Right hindlimb (tissue), 1 donor: ENCODE measurements around the gene LDB1.

ENCODE experiments used
- DNase-seq: peaks from one replicate; pipeline ENCODE4 v3.0.0-alpha.2; 2018

Gene LDB1

DNA sequence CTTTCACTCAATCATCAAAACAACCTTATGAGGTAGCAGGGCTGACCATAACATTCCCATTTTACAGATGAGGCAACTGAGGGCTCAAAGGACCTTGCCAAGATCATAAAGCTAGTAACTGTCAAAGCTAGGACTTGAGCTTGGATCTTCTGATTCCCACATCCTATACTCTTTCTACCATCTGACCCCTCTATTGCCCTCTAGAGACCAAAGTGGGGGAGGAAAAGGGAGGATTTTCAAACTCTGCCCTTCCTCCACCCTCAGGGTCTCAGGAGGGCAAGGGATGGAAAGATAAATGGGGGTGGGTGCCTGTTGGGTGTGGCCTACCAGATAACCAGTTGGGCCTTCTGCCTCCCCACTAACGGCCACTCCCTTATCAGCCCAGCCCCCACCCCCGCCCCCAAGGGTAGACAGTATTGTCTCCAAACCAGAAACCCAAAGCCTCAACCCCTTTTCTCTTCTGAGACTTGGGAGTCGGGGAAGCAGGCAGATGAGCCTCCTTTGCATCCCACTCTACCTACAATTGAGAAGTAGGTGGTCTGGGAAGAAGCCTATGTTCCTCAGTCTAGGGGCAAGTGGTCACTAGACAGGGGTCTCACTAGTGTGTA is 7.9 kb downstream of the LDB1 start:
- DNase-seq = no peak

DNA sequence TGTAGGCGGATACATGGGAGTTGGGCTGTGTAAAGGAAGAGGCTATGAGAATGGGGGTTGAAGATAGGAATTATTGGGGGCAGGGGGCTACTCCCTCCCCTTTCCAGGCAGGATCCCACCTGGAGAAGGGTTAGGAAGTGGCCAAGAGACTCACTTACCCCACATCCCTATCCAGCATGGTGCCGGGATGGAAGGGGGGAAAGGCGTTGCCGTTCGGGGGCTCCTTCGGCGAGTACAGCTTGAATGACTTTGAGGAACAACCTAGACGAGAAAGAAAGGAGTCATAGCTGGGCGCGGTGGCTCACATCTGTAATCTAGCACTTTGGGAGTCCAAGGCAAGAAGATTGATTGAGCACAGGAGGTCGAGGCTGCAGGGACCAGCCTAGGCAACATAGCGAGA is 8.9 kb downstream of the LDB1 start:
- DNase-seq = no peak

DNA sequence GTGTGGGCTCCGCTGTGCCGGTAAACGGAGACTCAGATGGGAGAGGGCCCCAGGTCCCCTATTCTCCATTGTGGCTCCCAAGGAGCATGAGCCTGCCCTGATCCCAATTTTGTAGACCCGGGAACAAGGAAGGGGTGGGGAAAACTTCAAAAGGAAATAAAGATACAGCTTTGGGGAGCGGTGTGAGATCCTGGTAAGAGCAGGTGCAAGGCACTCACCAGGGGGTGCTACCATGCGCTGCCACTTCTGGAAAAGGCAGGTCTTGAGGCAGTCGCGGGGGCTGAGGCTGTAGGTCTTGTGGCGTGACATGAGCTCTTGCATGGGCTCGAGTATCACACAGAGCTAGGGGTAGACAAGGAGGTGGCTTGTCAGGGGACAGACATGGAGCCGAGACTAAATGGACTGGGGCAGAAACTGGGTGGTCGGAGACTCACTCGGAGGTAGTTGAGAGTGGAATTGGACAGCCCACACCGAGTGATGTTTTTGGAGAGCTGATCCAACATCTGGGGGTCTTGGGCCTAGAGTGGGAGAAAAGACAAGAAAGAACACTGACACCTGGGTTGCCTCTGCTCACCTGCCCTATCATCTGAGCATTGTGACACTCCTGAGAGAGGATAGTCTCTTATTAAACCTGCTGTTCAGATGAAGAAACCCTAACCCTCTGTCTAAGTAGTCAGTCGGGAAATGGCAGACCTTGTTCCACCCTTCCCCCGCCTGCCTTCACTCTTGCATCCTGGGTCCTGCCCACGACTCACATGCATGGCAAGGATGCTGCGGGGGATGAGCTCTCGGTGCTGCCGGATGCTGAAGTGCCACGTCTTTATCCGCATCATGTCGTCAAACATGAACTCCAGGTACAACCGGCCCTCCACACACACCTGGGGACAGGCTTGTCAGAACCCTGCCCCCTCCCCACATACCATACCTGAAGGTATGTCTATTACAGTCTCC is 10.7 kb downstream of the LDB1 start:
- no peak for DNase-seq

DNA sequence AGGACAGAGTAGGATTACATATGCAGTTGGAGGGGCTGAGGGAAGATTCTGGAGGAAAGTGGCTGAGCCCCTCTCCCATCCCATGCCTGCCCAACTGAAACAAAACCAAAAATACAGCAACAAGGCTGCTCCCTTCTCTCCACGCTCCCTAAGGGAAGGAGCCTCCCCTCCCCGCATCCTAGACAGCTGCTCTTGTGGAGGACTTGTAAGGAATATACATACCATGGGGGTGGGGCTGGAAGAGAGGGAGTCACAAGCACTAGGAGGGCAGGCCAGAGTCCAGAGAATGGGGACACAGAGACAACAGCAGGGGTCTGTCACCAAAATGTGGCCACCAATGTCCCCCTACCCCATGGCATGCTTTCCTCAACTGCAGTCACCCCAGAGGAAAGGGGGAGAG is 13.2 kb downstream of the LDB1 start:
- no peak for DNase-seq

DNA sequence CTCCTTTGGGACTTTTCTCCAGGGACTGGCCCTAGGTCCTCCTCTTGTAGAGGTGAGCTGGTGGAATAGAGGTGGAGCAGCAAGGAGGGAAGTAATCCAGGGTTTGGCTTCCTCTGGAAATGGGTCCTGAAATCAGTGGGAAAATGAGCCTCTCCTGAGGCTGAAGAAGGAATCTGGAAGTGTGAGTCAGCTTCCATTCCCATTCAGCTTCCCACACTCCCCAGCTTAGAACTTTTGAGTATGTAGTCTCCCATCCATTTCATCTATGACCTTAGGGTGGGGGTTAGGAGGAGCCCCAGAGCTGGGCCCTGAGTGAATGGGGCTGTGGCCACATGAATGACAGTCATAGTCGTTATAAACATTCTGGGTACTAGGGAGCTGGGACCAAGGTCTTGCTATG is 17.7 kb downstream of the LDB1 start:
- DNase-seq = no peak

DNA sequence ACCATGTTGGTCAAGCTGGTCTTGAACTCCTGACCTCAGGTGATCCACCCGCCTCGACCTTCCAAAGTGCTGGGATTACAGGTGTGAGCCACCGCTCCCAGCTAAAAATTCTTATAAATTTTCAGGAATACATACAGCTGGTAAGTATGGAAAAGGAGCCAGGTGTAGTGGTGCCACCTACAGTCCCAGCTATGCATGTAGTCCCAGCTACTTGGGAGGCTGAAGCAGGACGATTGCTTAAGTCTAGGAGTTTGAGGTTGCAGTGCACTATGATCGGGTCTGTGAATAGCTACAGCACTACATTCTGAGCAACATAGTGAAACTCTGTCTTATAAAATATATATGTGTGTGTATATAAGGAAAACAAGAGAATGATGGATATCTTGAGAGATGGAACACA is 19.0 kb downstream of the LDB1 start:
- DNase-seq = no peak

DNA sequence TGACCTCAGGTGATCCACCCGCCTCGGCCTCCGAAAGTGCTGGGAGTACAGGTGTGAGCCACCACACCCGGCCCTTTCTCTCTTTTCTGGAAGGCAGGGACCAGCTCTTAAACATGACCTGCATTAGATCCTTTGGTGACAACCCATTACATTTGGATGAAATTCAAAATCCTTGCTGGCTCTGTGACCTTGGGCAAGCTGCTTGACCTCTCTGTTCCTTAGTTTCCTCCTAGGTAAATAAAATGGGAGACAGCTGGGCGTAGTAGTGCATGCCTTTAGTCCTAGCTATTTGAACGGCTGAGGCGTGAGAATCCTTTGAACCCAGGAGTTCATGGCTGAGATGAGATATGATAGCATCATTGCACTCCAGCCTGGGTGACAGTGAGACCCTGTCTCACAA is 23.7 kb downstream of the LDB1 start:
- DNase-seq = no peak

DNA sequence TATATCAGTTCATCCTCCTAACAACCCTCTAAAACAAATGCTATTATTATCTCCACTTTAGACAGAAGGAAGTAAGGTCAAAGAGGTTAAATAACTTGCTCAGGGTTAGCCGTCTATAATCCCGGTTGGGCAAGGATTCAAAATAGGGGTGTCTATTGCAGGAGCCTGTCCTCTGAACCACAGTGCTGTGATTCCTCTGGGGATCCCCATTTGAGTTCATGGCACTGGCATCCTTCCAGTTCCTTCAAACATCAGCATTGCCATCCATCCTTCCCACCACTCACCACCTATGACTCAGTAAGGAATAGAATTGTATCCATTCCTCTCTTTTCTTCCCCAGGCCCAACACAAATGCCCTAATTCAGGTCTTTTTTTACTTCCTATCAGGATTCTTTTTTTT is 29.4 kb downstream of the LDB1 start:
- no peak for DNase-seq

DNA sequence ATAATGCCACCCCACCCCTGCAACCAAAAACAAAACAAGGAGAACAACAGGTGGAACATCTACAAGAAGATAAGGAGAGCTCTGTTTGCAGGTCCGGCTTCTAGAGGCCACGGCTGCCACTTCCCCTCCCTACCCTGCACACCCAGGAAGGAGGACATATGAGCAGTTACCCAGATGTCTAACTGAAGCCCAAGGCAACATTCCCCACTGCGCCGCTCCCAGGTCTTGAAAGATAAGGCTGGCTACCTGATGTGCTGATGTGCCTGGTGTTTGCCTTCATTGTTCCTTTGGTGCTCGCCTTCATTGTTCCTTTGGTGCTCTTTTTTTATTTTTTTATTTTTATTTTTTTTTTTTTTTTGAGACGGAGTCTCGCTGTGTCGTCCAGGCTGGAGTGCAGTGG is 34.0 kb downstream of the LDB1 start:
- DNase-seq = no peak

DNA sequence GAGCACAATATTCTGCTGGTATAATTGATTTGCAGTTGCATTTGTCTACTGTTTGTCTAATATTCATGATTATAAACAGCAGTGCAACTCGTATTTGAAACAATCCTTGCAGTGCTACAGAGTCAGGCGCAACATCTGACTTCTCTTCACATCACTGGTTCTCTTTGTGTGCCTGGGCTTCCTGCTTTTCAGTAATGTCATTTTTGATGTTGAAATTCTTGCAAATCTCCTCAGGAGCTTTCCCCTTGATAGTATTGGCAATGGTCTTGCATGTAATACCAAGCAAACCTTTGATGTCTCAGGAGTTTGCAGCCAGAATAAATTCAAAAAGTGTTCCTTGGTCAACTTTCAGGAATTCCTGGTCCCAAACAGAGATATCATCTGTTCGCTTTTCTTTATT is 34.8 kb downstream of the LDB1 start:
- DNase-seq = no peak

DNA sequence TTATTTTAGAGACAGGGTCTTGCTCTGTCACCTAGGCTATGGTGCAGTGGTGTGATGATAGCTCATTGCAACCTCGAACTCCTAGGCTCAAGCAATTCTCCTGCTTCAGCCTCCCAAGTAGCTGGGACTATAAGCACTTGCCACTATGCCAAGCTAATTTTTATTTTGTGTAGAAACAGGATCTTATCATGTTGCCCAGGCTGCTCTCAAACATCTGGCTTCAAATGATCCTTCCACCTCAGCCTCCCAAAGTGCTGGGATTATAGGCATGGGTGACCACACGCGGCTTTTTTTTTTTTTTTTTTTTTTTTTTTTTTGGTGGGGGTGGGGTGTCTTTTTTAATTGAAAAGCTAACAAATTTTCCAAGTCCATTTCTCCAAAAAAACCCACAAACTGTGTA is 36.6 kb downstream of the LDB1 start:
- no peak for DNase-seq

DNA sequence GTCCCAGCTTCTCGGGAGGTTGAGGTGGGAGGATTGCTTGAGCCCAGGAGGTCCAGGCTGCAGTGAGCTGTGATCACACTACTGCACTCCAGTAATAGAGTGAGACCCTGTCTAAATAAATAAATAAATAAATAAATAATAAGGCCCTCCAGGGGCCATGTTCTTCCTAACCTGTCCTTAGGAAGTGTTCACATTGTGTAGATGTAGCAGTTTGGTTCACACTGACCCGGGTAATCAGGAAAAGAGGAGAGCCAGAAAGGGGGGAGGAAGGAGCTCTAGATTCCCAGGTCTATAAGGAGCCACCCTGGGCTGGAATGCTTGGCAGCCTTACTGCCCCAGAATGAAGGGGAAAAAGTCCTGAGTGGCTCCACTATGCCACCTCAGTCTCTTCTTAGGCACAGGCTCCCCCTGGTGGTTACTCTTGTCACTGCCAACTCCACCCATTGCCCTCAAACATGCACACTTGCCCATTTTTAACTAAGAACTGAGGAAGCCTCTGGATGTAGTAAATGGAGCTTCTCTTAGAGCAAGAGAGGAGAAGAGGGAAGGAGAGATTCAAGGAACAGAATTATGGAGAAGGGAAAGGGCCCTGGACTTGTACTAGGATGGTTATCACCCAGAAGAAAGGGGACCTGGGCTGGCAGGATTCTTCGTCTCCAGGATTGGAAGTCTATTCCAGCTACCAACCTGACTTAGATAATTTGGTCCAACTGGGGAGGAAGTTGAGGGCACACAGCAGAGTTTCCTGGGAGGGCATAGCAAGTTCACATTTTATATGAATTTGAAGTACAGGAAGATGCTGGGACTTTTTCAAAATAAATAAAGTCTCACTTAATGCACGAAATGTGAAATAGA is 47.3 kb downstream of the LDB1 start:
- DNase-seq = peak; percentile 73

DNA sequence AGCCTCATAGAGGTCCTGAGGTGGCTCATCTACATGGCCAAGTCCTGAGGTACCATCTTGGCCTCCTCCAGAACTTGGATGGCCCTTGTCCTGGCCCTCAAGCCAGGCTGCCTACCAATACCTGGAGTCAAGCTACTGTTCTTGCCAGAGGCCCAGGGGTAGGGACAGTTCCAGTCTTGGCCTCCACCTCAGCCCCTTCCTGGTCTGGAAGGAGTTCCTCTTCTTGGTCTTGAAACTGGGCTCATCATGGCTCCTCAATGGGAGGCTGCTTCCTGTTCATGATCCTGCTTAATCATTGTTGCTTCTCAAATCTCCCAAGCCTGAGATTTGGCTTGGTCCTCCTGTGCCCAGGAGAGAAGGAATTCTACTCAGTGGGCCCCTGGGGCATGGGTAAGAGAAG is 51.1 kb downstream of the LDB1 start:
- DNase-seq = no peak

DNA sequence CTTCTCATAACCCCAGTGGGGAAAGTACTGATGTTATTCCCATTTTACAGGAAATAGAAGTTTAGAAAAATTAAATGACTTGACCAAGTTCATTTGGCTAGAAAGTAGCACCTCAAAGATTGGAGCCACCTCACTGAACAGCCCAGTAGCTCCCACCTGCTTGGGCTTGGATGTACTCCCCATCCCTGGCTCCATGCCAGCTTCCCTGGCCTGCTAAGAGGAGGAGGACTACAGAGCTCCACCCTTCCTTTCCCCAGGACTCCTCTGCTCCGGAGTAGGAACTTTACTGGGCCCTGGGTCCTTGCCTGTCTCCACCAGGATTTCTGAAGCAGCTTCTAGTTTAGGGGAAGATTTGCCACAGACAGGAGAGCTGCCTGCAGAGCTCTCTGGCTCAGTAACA is 52.0 kb downstream of the LDB1 start:
- no peak for DNase-seq

DNA sequence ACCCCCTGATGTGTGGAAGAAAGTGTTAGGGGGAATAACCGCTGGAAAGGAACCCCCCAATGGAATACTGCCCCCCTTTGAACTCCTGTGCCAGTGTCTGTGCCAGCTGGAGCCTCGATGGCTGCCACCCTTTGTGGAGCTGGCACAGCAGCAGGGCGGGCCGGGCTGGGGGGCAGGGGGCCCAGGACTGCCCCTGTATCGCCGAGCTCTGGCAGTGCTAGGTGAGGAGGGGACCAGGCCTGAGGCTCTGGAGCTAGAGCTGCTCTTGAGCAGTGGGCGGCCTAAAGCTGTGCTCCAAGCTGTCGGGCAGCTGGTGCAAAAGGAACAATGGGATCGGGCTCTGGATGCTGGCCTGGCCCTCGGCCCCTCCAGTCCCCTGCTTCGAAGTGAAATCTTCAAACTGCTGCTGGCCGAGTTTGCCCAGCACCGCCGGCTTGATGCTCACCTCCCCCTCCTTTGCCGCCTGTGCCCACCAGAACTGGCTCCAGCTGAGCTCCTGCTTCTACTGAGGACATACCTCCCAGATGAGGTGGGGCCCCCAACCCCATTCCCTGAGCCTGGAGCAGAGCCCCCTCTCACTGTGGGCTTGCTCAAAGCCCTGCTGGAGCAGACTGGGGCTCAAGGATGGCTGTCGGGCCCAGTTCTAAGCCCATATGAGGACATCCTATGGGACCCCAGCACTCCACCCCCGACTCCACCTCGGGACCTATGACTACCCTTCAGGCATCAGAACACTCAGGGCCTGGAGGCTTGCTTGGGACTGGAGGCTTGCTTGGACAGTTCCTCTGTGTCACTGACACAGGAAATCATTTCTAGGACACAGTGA is 52.9 kb downstream of the LDB1 start:
- DNase-seq = no peak

DNA sequence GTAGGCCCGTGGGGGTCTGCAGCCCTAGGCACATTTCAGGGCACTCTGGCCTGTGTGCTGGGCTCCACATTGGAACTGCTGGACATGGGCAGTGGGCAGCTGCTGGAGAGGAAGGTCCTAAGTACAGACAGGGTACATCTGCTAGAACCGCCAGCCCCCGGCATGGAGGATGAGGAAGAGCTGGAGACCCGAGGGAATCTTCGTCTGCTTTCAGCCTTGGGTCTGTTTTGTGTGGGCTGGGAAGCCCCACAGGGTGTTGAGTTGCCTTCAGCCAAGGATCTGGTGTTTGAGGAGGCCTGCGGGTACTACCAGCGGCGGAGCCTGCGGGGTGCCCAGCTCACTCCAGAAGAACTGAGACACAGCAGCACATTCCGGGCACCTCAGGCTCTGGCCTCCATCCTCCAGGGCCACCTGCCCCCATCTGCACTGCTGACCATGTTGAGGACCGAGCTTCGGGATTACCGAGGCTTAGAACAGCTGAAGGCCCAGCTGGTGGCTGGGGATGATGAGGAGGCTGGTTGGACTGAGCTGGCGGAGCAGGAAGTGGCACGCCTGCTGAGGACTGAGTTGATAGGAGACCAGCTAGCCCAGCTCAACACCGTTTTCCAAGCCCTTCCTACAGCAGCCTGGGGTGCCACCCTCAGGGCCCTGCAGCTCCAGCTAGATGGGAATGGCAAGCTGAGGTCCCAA is 53.6 kb downstream of the LDB1 start:
- DNase-seq = no peak

DNA sequence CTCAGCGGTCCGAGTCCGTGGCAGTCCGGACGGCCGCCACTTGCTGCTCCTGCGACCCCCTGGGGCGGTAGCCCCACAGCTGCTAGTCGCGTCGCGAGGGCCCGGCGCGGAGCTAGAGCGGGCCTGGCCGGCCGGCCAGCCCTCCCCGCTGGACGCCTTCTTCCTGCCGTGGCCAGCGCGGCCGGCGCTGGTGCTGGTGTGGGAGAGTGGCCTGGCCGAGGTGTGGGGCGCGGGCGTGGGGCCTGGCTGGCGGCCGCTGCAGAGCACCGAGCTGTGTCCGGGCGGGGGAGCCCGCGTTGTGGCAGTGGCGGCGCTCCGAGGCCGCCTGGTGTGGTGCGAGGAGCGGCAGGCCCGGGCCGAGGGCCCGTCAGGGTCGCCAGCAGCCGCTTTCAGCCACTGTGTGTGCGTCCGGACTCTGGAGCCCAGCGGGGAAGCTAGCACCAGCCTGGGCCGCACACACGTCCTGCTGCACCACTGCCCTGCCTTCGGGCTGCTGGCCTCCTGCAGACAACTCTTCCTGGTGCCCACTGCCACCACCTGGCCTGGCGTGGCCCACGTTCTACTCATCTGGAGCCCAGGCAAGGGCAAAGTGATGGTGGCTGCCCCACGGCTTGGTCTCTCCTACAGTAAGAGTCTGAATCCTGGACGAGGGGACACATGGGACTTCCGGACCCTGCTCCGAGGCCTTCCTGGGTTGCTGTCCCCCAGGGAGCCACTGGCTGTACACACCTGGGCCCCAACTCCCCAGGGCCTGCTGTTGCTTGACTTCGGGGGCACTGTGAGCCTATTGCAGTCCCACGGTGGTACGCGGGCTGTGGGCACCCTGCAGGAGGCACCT is 54.4 kb downstream of the LDB1 start:
- peak; percentile 36 for DNase-seq

DNA sequence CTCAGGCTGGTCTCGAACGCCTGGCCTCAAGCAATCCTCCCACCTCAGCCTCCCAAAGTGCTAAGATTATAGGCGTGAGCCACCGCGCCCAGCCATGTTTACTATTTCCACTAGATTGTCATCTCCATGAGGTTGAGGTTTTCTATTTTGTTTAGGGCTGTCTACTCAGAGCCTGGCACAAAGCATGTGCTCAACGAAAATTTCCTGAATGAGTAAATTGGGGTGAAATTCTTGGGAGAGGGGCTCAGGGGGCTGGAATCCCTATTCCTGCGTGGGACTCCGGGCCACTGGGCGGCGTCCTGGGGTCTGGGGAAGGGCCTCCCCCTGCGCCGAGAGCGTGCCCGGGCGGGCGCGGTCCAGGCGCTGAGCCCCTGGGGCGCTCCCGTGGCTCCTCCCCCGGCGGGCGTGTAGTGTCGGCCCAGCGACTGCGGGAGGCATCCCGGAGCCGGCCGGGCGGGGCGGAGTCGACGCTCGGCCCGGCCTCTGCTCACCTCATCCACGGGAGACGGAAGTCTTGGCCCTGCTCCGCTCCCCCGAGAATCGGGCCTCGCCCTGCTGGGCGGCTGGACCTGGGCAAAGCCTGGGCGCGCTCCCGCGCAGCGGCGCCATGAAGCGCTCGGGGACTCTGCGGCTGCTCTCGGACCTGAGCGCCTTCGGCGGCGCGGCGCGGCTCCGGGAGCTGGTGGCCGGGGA is 55.2 kb downstream of the LDB1 start, which contains the start of gene HPS6:
Gene HPS6 (plus strand): TSS at position 482 of the 693 bp plus-strand sequence. CDS start 126 bp downstream, at position 608.
- peak; percentile 92 for DNase-seq

DNA sequence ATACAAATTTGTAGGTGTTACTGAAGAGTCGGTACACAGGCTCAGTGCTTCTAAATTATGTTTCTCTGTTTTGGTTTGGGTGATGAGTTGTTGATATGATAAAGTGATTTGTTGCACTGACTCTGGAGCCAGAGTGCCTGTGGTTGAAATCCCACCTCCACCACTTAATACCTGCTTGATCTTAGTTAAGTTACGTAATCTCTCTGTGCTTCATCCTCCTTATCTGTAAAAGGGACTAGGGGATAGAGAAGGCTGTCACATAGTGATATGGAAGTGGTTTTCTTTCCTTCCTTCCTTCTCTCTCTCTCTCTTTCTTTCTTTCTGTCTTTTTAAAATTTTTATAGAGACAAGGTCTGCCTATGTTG is 55.7 kb downstream of the LDB1 start:
- DNase-seq = no peak

DNA sequence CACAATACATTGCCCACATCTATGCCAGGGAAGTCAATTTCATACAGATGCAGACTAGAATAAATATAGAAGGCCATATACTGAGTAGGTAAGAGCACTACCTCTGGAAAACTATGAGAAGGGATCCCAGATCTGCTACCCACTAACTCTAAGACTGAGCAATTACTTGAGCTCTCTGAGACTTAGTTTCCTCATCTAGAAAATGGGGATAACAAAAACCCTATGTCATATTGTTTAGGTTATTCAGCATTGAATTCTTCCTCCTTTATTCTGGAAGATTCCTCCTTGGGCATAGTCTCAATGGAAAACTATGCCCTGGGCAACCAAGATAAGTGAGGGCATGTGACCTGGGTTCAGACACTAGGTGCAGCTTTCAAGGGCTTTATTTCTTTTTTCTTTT is 60.2 kb downstream of the LDB1 start:
- DNase-seq = no peak
